Heart left ventricle (tissue), 16 donors: Measurements from ENCODE around the gene GPC6. TPM values are rescaled to one million over a fixed set of nuclear protein-coding genes. Genes with fewer than 3 reads are reported as not detected.

ENCODE experiments used
- ATAC-seq, 4 donors: fragments of 200-7000 bp; cut with Tn5 transposase; one replicate each; pipeline ENCODE4 v1.9.1; 2020 to 2022; ENCODE audit warnings: moderate library complexity in 4 of 4, mild to moderate bottlenecking in 3 of 4, moderate number of reproducible peaks in 1 of 4
- DNase-seq, 5 donors: peaks; one replicate each; pipeline ENCODE4 v3.0.0-alpha.2; 2020
- H3K27ac ChIP-seq, 12 donors: fragments of 200-600 bp; sonication (generic) in 4 of 12; one replicate each; pipeline versions ENCODE4 v1.5.0 to v1.8.0; 2016 to 2022; ENCODE audit warnings: mild to moderate bottlenecking in 2 of 12
- H3K27me3 ChIP-seq, 9 donors: fragments of 200-600 bp; sonication (generic) in 2 of 9; one replicate each; pipeline versions ENCODE4 v1.5.1 to v1.8.0; 2016 to 2022; ENCODE audit warnings: mild to moderate bottlenecking in 3 of 9
- H3K36me3 ChIP-seq, 9 donors: fragments of 200-600 bp; sonication (generic) in 2 of 9; one replicate each; pipeline versions ENCODE4 v1.5.0 to v1.8.0; 2018 to 2022; ENCODE audit warnings: mild to moderate bottlenecking in 2 of 9
- H3K4me1 ChIP-seq, 12 donors: fragments of 200-600 bp; sonication (generic) in 4 of 12; one replicate each; pipeline versions ENCODE4 v1.5.0 to v1.8.0; 2016 to 2022; ENCODE audit warnings: mild to moderate bottlenecking in 3 of 12
- H3K4me3 ChIP-seq, 12 donors: fragments of 200-600 bp; sonication (generic) in 4 of 12; one replicate each; pipeline versions ENCODE4 v1.5.0 to v1.8.0; 2017 to 2022; ENCODE audit warnings: mild to moderate bottlenecking in 9 of 12, moderate library complexity in 4 of 12
- H3K9me3 ChIP-seq, 12 donors: fragments of 200-600 bp; sonication (generic) in 4 of 12; one replicate each; pipeline versions ENCODE4 v1.5.0 to v1.8.0; 2016 to 2022; ENCODE audit warnings: mild to moderate bottlenecking in 1 of 12
- POLR2A ChIP-seq, 2 donors: fragments of 450-650 bp; IDR thresholded peaks; one replicate each; pipeline ENCODE4 v1.6.1; 2017; ENCODE audit warnings: antibody characterized with exemption in 2 of 2, mild to moderate bottlenecking in 2 of 2, moderate library complexity in 2 of 2
- WGBS, 4 donors: extraction: QIAGEN DNeasy Blood & Tissue Kit in 2 of 4; methylation state at CpG; one replicate each; pipeline versions ENCODE4 v1.1.5 to v1.1.7; 2013 to 2018; 5-methylcytosine and 5-hydroxymethylcytosine counted together
- intact Hi-C, 10 donors: fragments of 100-400 bp; cut with DNase I; formaldehyde crosslinking; loops; one replicate each; pipeline versions ENCODE4 v1.11.1 to v1.14.2; 2022
- polyA plus RNA-seq, 2 donors: library from polyadenylated mRNA; stranded (reverse); fragments of 200-250 nt; gene quantifications; one replicate each; pipeline ENCODE4 v1.2.3, GENCODE V29; 2013
- total RNA-seq, 9 donors: library from RNA; depleted of rRNA in 2 of 9; stranded (reverse); fragments of >200 nt in 2 of 9; fragmentation: NEBNext Ultra II Directional in 3 of 9; extraction: Animal tissue kit (Norgen Biotek cat#: 25700) in 3 of 9; gene quantifications; one replicate each; pipeline versions ENCODE4 v1.1.0 to v1.2.4, GENCODE V29; 2016 to 2023
- TF ChIP-seq, protein P1 (sequence below), 12 donors: fragments of 200-600 bp; sonication (generic) in 4 of 12; IDR thresholded peaks; one replicate each; pipeline versions ENCODE4 v1.5.0 to v1.8.0; 2018 to 2022; ENCODE audit warnings: antibody characterized with exemption in 12 of 12, mild to moderate bottlenecking in 5 of 12
- donor health status: ischemic (EF 13 %, LVEDD 7.1; RV severe dilation, severe dysfunction).
- donor health status: healthy with polysubstance abuse.
- donor health status: DM: no; HTN: yes; CAD: no.
- donor health status: DM: no; HTN: no; CAD: no.
- donor health status: ischemic (EF 25% LVEDD 6.9; RV normal size, moderate dysfunction).
- donor health status: ischemic (EF 25% LVEDD 5.7; RV mildly dilated, moderate dysfunction).
- donor health status: healthy.
- donor health status: DM: yes; HTN: yes; CAD: no.
- donor health status: ischemic (EF 35%, LVEDD 5.7; RV mildly dilated, moderate dysfunction).
- donor health status: nonischemic (EF 11% LVEDD 7.7; RV severe dilation, severe dysfunction).
- donor health status: DM: yes; HTN: yes; CAD: no.
- donor health status: PGD.
- donor health status: ischemic (EF 29% LVEDD 5.4; RV normal size, mild dysfunction).
- donor health status: nonischemic (EF 23%, LVEDD 6.1; RV moderate dilation, normal function).

GPC6 gene
- total and polyA plus RNA-seq, 11 donors, result 0.08 to 6.2 (median 2.0) TPM

DNA sequence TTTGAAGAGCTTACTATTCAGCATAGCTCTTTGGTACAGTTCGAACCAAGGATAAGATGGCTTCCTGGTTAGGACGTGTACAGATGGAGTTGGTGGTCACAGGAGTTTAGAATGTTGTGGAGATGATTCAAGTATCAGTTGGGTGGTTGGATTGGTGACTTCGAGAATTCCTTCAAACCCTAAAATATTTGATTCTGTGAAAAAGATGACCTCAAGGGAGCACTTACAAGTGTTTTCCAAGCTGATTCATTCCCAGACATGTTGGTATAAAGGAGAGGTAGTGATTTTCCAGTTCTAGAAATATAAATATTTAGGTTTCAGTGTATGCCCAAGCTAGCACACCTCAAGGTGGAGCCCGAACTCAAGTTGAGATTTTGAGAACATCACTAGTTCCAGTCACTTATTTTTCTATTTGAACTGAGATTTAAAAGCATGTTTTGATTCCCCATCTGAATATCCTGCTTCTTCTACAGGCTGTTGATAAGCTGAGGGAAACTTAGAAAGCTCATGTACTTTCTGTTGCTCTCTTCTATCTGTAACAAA lies 946.8 kb downstream of the GPC6 start:
- H3K36me3 ChIP-seq, result no peaks in the 10 kb centered on the region
- intact Hi-C loops, result no loop called here
- peaks cover 0 to 14% (median 0%) of the 10 kb centered on the region in 12 donors for H3K4me1 ChIP-seq
- H3K9me3 ChIP-seq, result no peaks in the 10 kb centered on the region
- no peak for ATAC-seq
- WGBS, 4 donors, result 79 to 89% (median 85%) methylated on average over 4 of the region's 4 CpGs
- H3K27me3 ChIP-seq, result no peaks in the 10 kb centered on the region
- DNase-seq, result no peak
- no peak overlapping the region for H3K4me3 ChIP-seq
- no peak for TF ChIP-seq POLR2A (IDR thresholded peaks at IDR 0.05)
- TF ChIP-seq, protein P1, sequence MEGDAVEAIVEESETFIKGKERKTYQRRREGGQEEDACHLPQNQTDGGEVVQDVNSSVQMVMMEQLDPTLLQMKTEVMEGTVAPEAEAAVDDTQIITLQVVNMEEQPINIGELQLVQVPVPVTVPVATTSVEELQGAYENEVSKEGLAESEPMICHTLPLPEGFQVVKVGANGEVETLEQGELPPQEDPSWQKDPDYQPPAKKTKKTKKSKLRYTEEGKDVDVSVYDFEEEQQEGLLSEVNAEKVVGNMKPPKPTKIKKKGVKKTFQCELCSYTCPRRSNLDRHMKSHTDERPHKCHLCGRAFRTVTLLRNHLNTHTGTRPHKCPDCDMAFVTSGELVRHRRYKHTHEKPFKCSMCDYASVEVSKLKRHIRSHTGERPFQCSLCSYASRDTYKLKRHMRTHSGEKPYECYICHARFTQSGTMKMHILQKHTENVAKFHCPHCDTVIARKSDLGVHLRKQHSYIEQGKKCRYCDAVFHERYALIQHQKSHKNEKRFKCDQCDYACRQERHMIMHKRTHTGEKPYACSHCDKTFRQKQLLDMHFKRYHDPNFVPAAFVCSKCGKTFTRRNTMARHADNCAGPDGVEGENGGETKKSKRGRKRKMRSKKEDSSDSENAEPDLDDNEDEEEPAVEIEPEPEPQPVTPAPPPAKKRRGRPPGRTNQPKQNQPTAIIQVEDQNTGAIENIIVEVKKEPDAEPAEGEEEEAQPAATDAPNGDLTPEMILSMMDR (IDR thresholded peaks at IDR 0.05), result no peak
- no peak overlapping the region for H3K27ac ChIP-seq

DNA sequence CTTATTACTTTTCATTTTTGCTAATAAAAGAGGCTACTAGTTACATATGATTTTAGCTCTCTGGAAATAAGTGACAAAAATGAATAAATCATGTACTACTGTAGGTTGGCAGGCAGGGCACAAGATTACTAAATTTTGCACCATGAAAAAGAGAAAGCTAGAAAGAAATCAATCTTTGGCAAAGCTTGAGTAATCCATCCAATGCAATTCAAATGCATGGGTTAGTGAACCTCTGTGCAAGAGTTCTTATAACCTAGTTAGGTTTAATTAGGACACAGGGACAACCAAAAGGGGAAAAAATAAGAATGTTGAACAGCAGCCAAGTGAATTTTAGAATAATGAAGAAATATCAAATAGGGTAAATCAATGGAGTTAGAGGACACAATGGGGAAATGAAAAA lies 947.4 kb downstream of the GPC6 start:
- H3K4me1 ChIP-seq, result peaks cover 0 to 14% (median 0%) of the 10 kb centered on the region in 12 donors
- H3K9me3 ChIP-seq, result no peaks in the 10 kb centered on the region
- no peaks in the 10 kb centered on the region for H3K27me3 ChIP-seq
- DNase-seq (no peak), ATAC-seq (no peak)
- H3K27ac ChIP-seq, result no peak overlapping the region
- no peaks in the 10 kb centered on the region for H3K36me3 ChIP-seq
- intact Hi-C loops, result no loop called here
- H3K4me3 ChIP-seq, result no peak overlapping the region
- TF ChIP-seq POLR2A (IDR thresholded peaks at IDR 0.05), result no peak
- TF ChIP-seq, protein P1 (IDR thresholded peaks at IDR 0.05), result no peak

DNA sequence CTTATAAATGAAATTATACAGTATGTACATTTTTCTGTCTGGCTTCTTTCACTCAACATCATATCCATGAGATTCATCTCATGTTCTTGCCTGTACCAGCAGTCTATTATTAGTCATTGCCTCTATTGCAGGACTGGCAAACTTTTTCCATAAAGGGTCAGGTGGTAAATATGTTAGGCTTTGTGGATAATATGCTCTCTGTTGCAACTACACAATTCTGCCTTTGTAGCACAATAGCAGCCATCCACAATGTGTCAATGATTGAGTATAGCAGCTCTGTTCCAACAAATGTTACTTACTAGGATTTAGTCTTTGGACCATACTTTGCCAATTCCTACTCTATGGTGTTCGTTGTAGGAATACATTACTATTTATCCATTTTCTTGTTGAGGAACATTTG lies 948.5 kb downstream of the GPC6 start:
- H3K27ac ChIP-seq, result no peak overlapping the region
- H3K27me3 ChIP-seq, result no peaks in the 10 kb centered on the region
- ATAC-seq (no peak), DNase-seq (no peak)
- no peak overlapping the region for H3K4me3 ChIP-seq
- no peaks in the 10 kb centered on the region for H3K36me3 ChIP-seq
- no peaks in the 10 kb centered on the region for H3K9me3 ChIP-seq
- intact Hi-C loops, result no loop called here
- TF ChIP-seq, protein P1 (IDR thresholded peaks at IDR 0.05), result no peak
- TF ChIP-seq POLR2A (IDR thresholded peaks at IDR 0.05), result no peak
- peaks cover 0 to 8% (median 0%) of the 10 kb centered on the region in 12 donors for H3K4me1 ChIP-seq
- 87 to 92% (median 89%) methylated on average over 1 of the region's 1 CpG for WGBS, 4 donors

DNA sequence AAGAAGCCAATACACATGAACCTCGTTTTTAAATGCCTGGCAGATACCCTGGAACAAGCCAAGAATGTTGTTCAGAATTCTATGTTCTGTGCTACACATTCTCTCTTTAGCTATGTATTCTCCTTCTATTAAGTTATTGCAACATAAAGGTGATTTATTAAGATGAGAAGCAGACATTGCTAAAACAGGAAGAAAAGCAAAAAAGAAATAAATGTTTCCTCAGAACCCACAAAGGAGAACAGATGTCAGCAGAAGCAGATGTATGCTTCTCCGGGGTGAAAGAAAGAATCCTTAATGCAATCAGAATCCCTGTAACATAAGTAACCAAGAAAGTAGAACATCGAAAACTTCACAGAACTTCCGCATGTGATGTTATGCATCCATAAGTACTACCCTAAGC lies 950.0 kb downstream of the GPC6 start:
- Histone ChIP-seq H3K4me3 (no peak overlapping the region), H3K27ac (no peak overlapping the region), H3K36me3 (no peaks in the 10 kb centered on the region), H3K4me1 (no peaks in the 10 kb centered on the region), H3K9me3 (no peaks in the 10 kb centered on the region), H3K27me3 (no peaks in the 10 kb centered on the region)
- intact Hi-C loops, result no loop called here
- ATAC-seq (no peak), DNase-seq (no peak)
- WGBS, 4 donors, result 66 to 75% (median 73%) methylated on average over 4 of the region's 4 CpGs
- no peak for TF ChIP-seq POLR2A (IDR thresholded peaks at IDR 0.05)
- TF ChIP-seq, protein P1 (IDR thresholded peaks at IDR 0.05), result no peak
